A204.1 (cell line): Measurements from ENCODE around the gene ZNF2.

Experiments
- FAIRE-seq: peaks from 2 replicates; lab custom pipeline; 2012; peaks lifted over from hg19 to GRCh38; lab: Jason Lieb, UNC

The ZNF2 gene

GRCh38 chr2:95206096-95206495, 40.5 kb downstream of the ZNF2 start:
- no peak for FAIRE-seq

GRCh38 chr2:95207111-95207961, 41.7 kb downstream of the ZNF2 start, which contains the start of gene ZNF892:
ZNF892 (plus strand) TSS chr2:95207521; CDS start chr2:95207816, 295 bp downstream.
- peak; percentile 93 for FAIRE-seq

- no peak for FAIRE-seq
Measured at GRCh38 chr2:95208106-95208505, 42.5 kb downstream of the ZNF2 start.

DNA sequence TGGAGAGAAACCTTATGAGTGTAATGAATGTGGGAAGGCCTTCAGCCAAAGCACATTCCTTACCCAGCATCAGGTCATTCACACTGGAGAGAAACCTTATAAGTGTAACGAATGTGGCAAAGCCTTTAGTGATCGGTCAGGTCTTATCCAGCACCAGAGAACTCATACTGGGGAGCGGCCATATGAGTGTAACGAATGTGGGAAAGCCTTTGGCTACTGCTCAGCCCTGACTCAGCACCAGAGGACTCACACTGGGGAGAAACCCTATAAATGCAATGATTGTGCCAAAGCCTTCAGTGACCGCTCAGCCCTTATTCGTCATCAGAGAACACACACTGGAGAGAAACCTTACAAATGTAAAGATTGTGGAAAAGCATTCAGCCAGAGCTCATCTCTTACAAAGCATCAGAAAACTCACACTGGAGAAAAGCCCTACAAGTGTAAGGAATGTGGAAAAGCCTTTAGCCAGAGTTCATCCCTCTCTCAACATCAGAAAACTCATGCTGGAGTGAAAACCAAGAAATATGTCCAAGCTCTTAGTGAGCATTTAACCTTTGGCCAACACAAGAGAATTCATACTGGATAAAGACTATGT, 49.5 kb downstream of the ZNF2 start:
- FAIRE-seq: no peak

DNA sequence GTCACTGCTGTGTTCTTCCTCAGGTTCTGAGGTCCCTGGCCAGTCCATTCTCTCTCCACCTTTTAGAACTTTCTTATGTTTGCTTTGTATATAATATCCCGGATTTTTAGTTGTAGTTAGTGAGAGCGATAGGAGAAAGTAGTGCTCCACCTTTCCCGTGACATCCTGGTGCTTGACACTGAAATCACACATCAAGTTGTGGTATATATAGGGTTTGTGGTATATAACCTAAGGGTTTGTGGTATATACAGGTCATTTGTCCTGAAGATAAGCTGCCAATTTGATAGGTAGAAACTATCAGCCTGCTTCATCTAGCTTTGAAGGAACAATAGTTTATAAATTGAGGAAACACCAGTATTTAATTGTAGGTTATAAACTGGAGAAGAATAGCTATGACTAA, 54.8 kb downstream of the ZNF2 start:
- no peak for FAIRE-seq

DNA sequence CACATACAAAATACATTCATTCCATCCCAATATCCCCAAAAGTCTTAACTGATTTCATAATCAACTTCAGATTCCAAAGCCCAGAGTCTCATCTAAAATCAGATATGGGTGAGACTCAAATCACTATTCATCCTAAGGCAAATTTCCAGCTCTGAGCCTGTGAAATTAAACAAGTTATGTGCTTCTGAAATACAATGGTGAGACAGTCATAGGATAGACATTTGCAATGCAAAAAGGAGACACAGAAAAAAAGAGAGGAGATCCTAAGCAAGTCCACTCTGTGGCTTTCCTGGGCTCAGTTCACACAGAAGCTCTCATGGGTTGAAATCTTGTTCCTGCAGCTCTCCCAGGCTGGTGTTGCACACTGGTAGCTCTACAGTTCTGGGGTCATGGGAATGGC, 60.0 kb downstream of the ZNF2 start:
- no peak for FAIRE-seq

DNA sequence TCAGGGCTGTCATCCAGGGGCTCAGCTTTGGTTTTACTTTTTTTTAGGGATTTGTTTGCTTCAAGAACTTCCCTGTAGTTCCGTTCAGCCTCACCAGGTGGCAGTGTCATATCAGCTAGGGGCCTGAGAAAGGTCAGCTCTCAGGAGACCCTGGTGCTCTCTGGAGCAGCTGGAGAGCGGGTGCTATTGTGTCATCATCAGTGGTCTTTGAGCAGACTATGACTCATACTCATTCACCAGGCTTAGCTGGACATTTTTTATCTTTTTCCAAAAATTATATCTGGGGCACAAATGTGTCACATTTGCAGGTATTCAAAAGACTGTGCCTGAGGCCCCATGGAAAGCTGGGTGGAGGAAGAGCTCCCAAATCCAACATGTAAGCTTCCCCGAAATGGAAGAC, 66.1 kb downstream of the ZNF2 start:
- FAIRE-seq: no peak

DNA sequence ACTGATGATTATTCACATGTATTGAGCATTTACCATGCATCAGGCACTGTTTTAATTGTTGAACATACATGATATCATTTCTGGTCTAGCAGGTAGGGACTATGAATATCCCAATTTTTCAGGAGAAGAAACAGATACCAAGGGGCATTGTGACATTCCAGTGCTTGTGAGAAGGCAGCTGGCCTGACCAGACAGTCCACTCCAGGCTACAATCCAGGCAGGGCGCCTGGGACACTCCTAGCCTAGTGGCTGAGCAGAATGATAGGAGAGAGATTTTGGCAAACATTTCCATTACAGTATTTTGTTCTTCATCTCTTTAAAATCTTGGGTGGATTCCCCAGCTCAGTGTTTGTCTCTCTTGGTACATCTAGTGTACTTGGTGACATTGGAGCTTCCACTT, 66.6 kb downstream of the ZNF2 start:
- no peak for FAIRE-seq
